Femur (tissue), 1 donor: Measurements from ENCODE around the gene PDIA6.

Experiments
- DNase-seq: peaks from one replicate; pipeline ENCODE4 v3.0.0-alpha.2; 2017

The PDIA6 gene

GRCh38 chr2:10760794-10761504 is 51.6 kb downstream of the PDIA6 start:
- DNase-seq: no peak

GRCh38 chr2:10759151-10759714 is 53.4 kb downstream of the PDIA6 start:
- no peak for DNase-seq

- DNase-seq: no peak
Observed at GRCh38 chr2:10757814-10758286, 54.7 kb downstream of the PDIA6 start.

- DNase-seq: no peak
Observed at GRCh38 chr2:10755621-10756020, 57.0 kb downstream of the PDIA6 start.

GRCh38 chr2:10753876-10754275 is 58.7 kb downstream of the PDIA6 start:
- DNase-seq: no peak

- no peak for DNase-seq
Observed at GRCh38 chr2:10753156-10753555, 59.4 kb downstream of the PDIA6 start.

GRCh38 chr2:10752236-10752635 is 60.3 kb downstream of the PDIA6 start:
- DNase-seq: no peak

GRCh38 chr2:10750610-10751009 is 62.0 kb downstream of the PDIA6 start:
- no peak for DNase-seq

GRCh38 chr2:10742666-10743065 is 69.9 kb downstream of the PDIA6 start:
- no peak for DNase-seq

GRCh38 chr2:10741139-10741538 is 71.4 kb downstream of the PDIA6 start:
- DNase-seq: no peak

- no peak for DNase-seq
Observed at GRCh38 chr2:10740226-10740625, 72.4 kb downstream of the PDIA6 start.

GRCh38 chr2:10738192-10738591 is 74.4 kb downstream of the PDIA6 start:
- no peak for DNase-seq

GRCh38 chr2:10733980-10734379 is 78.6 kb downstream of the PDIA6 start:
- no peak for DNase-seq

- no peak for DNase-seq
Observed at GRCh38 chr2:10733566-10733925, 79.0 kb downstream of the PDIA6 start.
